CD4-positive, alpha-beta T cell treated with Interleukin-17A for 1 hour (primary cell): Measurements from ENCODE around the gene USP36.
A peak's percentile ranks its signal among the peaks of the same experiment; 100 is the strongest.
"Not testable (repeated sequence)": the region's sequence is repeated elsewhere in the genome, so short reads cannot be mapped to it uniquely, and the experiment has no call there.

Source experiments
- DNase-seq: peaks from one replicate; pipeline ENCODE4 v3.0.0-alpha.2; 2020

Gene USP36

GRCh38 chr17:78870621-78871020 is 30.0 kb upstream of the USP36 start:
- no peak for DNase-seq

- DNase-seq = no peak
Observed at GRCh38 chr17:78868391-78868790, 27.8 kb upstream of the USP36 start.

GRCh38 chr17:78867046-78867445 is 26.4 kb upstream of the USP36 start:
- DNase-seq = not testable (repeated sequence)

- peak; percentile 67 for DNase-seq
Observed at GRCh38 chr17:78865682-78866390, 25.2 kb upstream of the USP36 start.

- DNase-seq = no peak
Observed at GRCh38 chr17:78864117-78864516, 23.5 kb upstream of the USP36 start.

- DNase-seq = no peak
Observed at GRCh38 chr17:78862073-78863023, 21.7 kb upstream of the USP36 start.

- no peak for DNase-seq
Observed at GRCh38 chr17:78861229-78861628, 20.6 kb upstream of the USP36 start.

GRCh38 chr17:78859051-78859450 is 18.4 kb upstream of the USP36 start:
- no peak for DNase-seq

- DNase-seq = no peak
Observed at GRCh38 chr17:78857266-78857665, 16.7 kb upstream of the USP36 start.

GRCh38 chr17:78855561-78856165 is 15.0 kb upstream of the USP36 start:
- no peak for DNase-seq

- no peak for DNase-seq
Observed at GRCh38 chr17:78854508-78854907, 13.9 kb upstream of the USP36 start.

GRCh38 chr17:78853926-78854394 is 13.3 kb upstream of the USP36 start:
- DNase-seq = no peak

GRCh38 chr17:78852709-78853121 is 12.1 kb upstream of the USP36 start:
- no peak for DNase-seq

- DNase-seq = no peak
Observed at GRCh38 chr17:78849026-78849425, 8.4 kb upstream of the USP36 start.

- no peak for DNase-seq
Observed at GRCh38 chr17:78847052-78847451, 6.4 kb upstream of the USP36 start.

GRCh38 chr17:78844301-78845005 is 3.8 kb upstream of the USP36 start:
- no peak for DNase-seq

- DNase-seq = peak; percentile 74
Observed at GRCh38 chr17:78842881-78843565, 2.4 kb upstream of the USP36 start.

- DNase-seq = no peak
Observed at GRCh38 chr17:78840530-78840779, 159 bp downstream of the USP36 start.

- DNase-seq = peak; percentile 55
Observed at GRCh38 chr17:78839762-78840529, 668 bp downstream of the USP36 start.

- DNase-seq = peak; percentile 55
Observed at GRCh38 chr17:78839235-78839761, 1.3 kb downstream of the USP36 start.

GRCh38 chr17:78838574-78839005 is 2.0 kb downstream of the USP36 start:
- no peak for DNase-seq
